SH-SY5Y (cell line): Measurements from ENCODE around the gene SSX4.
"Not testable (repeated sequence)": the region's sequence is repeated elsewhere in the genome, so short reads cannot be mapped to it uniquely, and the experiment has no call there.

Experiments used
- GATA2 ChIP-seq: IDR thresholded peaks from 2 replicates; pipeline ENCODE4 v1.6.1; 2011; ENCODE audit warnings: mild to moderate bottlenecking, low read depth, low read length
- GATA3 ChIP-seq: IDR thresholded peaks from 2 replicates; pipeline ENCODE4 v1.6.1; 2011; ENCODE audit warnings: low read depth, mild to moderate bottlenecking, low read length, moderate library complexity

Gene SSX4, protein sequence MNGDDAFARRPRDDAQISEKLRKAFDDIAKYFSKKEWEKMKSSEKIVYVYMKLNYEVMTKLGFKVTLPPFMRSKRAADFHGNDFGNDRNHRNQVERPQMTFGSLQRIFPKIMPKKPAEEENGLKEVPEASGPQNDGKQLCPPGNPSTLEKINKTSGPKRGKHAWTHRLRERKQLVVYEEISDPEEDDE

DNA sequence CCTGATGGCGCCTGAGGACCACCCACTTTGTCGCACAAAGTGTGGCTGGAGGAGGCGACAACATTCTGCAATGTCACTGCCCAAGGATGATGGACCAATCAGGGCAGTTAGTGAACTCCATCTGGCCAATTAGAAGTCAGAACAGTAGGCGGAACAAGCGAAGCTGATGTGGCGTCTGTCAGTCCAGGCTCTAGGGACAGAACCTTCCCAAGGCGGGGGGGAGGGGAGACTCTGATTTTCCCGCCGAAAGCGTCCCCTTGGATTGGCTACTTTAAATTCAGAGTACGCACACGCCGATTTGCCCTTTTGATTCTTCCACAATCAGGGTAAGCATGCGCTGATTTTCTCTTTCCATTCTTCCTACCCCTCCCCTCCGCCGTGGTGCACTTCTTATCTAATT lies at the start of gene SSX4:
Gene SSX4, plus strand, starts transcription at position 301 of the 400 bp plus-strand sequence. CDS start 515 bp downstream, outside the sequence.
- not testable (repeated sequence) for TF ChIP-seq GATA3, GATA2

DNA sequence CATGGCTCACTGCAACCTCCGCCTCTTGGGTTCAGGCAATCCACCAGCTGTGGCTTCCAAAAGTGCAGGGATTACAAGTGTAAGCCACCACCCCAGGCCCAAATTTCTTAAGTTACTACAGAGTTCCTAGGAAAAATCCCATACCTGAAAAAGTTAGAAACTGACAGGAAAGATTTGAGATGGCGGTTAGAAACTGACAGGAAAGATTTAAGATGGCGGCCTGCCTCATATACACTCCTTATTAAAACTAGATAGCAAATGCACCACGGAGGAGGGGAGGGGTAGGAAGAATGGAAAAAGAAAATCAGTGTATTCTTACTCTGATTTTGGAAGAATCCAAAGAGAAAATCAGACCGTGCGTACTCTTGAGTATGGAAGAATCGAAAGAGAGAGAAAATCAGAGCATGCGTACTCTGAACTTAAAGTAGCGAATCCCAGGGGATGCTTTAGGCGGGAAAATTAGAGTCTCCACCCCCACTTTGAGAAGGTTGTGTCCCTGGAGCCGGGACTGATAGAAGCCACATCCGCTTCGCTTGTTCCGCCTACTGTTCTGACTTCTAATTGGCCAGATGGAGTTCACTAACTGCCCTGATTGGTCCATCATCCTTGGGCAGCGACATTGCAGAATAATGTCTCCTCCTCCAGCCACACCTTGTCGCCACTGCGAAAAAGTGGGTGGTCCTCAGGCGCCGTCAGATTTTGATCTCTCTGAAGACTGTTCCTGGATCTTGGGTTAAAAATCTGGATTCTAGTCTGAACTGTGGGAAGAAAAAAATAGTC lies 26.8 kb upstream of the SSX4 start, which contains the start of gene SSX3:
Gene SSX3, minus strand, starts transcription at position 389 of the 780 bp plus-strand sequence. CDS start 1,454 bp downstream, outside the sequence.
- not testable (repeated sequence) for TF ChIP-seq GATA2, GATA3

DNA sequence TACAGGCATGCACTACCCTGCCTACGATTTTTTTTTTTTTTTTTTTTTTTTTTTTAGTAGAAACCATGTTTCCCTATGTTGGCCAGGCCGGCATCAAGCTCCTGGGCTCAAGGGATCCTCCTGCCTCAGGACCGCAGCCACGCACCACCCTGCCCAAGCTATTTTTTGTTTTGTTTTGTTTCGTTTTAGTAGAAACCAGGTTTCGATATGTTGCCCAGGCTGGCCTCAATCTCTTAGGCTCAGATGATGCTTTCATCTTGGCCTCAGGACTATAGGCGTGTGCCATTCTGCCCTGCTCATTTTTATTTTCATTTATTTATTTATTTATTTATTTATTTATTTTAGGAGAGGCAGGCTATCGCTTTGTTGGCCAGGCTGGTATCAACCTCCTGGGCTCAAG lies 25.7 kb upstream of the SSX4 start:
- TF ChIP-seq GATA2 (no peak), GATA3 (no peak)

DNA sequence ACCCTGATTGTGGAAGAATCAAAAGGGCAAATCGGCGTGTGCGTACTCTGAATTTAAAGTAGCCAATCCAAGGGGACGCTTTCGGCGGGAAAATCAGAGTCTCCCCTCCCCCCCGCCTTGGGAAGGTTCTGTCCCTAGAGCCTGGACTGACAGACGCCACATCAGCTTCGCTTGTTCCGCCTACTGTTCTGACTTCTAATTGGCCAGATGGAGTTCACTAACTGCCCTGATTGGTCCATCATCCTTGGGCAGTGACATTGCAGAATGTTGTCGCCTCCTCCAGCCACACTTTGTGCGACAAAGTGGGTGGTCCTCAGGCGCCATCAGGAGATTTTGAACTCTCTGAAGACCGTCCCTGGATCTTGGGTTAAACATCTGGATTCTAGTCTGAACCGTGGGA lies 28.5 kb downstream of the SSX4 start, which contains the start of gene SSX4B:
Gene SSX4B, minus strand, starts transcription at position 101 of the 400 bp plus-strand sequence. CDS start 588 bp downstream, outside the sequence.
- not testable (repeated sequence) for TF ChIP-seq GATA3, GATA2
